ENCODE data around the gene RPL13A.
A peak's percentile ranks its signal among the peaks of the same experiment; 100 is the strongest.
"Not testable (repeated sequence)": the region's sequence is repeated elsewhere in the genome, so short reads cannot be mapped to it uniquely, and the experiment has no call there.

RPL13A gene

GRCh38 chr19:49487277-49488045 lies at the start of gene RPL13A:
Gene RPL13A, plus strand, starts transcription at chr19:49487608. Its CDS starts 22 bp downstream, at chr19:49487630.
- DNase-seq, result peak; percentile 98

DNA sequence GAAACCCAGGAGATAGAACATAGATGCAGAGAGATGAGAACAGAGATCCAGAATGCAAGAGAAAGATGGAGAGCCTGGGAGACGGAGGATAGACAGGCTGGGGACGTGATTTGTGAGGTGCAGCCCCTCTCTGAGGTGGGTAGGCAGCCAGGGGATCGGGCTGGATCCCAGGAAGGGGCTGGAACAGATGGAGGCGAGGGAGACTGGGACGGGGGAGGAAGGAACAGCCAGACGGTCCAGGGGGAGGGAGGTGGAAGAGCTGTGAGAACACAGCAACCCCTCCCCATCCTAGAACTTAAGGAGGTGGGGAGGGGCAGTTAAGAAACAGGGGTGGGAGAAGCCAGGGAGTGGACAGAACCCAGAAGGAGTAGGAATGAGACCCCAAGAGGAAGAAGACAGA lies 49.1 kb upstream of the RPL13A start:
- peak; percentile 16 for DNase-seq

DNA sequence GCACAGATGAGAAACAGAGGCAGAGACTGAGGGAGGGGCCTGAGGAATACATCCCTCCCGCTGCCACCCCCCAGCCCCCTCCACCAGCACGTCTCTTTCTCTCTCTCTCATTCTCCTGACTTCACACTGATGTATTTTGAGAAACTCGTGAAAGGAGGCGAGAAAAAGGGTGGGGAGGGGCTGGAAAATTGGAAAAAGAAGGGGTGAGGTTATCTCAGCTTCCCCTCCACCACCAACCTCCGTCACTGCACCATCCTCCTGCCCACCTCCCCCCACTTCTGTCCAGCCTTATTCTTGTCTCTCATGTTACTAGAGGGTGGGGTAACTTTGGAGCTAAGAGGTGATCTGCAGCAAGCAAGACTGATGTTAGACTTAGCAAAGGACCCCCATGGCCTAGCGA lies 47.6 kb upstream of the RPL13A start:
- no peak for DNase-seq

GRCh38 chr19:49440439-49441209 lies 46.8 kb upstream of the RPL13A start:
- DNase-seq, result no peak

DNA sequence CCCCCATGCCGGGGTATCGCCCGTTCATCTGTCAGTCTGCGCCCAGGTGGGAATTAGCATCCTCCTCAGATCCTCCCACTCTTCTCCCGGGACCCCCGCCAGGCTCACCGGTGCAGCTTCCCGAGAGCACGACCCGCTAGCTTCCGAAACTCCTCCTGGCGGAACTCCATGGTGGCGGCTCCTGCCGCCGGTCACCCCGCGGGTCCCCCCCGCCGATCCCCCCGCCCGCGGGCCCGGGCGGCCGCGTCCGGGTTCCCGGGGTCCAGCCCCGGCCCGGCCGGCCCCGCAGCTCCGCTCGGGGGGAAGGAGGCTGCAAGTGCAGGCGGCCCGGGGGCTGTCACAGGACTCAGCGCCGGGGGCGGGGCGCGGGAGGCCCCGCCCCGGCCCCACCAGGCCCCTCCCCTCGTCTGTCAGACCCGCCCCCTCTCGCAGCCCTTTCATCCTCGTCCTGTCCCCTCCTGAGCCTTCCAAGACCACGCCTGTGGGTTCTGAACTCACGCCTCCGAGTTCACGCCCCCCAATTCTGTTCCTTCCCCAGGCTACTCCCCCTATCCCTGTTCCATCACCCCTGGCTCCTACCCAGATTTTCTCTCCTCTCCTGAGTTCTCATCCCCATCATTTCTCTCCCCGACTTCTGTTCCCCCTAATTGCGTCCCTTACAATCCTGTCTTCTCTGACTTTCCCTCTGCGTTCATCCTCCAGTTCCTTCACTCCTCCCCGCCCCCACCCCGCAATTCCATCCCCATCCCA lies 46.0 kb upstream of the RPL13A start, which contains the start of gene SLC17A7:
TSS of gene SLC17A7 (minus strand) at position 318 of the 750 bp plus-strand sequence. CDS start at position 170, 148 bp downstream.
- peak; percentile 83 for DNase-seq

GRCh38 chr19:49441960-49442350 lies 45.5 kb upstream of the RPL13A start:
- no peak for DNase-seq

- peak; percentile 85 for DNase-seq
Measured at GRCh38 chr19:49442354-49442753, 45.1 kb upstream of the RPL13A start.

- peak; percentile 88 for DNase-seq
Measured at GRCh38 chr19:49442771-49443365, 44.5 kb upstream of the RPL13A start.

DNA sequence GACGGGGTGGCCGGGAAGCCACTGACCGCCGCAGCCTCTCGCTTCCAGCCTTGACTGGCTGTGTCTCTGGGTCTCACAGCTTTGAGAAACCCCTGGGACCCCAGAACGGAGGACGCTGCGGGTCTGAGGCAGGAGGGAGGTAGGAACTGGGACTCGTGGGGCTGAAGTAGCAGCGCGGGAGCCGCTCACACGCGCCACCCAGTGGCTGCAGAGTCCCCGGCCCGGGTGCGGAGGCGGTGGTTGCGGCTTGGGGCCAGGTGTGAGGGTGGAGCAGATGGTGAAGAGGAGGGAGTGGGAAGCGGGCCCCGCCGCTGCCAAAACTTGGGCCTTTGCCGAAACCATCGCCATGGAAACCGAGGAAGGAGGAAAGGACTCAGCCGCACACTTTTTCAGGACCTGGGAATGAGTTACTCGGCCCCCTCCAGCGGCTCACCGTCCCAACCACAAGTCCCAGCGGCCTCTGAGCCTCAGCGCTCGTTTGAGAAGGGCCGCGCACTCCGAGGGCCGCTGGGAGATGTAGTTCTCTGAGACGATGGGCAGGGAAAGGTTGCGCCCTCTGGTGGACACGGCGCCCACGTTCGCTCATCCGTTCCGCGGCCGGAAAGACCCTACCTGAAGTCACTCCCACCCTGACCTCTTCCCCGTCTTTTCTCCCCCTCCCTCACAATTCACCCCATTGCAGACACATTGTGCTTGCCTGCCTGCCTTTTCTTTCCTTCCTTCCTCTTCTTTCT lies 43.9 kb upstream of the RPL13A start:
- peak; percentile 95 for DNase-seq

DNA sequence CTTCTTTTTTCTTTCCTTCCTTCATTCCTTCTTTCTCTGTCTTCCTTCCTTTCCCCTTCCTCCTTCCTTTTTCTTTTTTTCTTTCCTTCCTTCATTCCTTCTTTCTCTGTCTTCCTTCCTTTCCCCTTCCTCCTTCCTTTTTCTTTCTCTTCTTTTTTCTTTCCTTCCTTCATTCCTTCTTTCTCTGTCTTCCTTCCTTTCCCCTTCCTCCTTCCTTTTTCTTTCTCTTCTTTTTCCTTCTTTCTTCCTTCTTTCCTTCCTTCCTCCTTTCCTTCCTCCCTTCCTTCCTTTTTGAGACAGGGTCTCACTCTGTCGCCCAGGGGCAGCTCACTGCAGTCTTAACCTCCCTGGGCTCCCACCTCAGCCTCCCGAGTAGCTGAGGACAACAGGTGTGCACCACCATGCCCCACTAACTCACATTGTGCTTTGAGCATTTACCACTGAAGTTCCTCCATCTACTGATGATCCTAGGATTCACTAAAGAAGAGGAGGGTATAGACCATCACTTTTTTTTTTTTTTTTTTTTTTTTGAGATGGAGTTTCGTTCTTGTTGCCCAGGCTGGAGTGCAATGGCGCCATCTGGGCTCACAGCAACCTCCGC lies 43.2 kb upstream of the RPL13A start:
- DNase-seq, result not testable (repeated sequence)

DNA sequence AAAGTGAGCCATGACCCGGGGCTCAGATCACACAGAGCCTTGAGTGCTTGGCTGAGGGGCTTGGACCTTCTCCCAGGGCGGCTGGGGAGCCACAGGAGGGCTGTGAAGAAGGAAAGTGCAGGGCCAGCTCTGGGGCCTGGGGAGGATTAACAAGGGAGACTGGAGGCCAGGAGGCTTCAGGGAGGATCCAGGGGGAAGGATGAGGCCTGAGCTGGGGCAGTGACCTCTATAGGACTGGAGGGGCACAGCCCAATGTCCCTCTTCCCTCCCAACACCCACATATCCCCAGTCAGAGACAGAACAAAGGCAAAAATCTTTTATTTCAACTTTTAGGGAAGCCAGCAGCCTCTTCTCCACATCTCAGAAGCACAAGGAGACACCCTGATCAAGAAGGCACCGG lies 41.4 kb upstream of the RPL13A start:
- DNase-seq, result no peak

DNA sequence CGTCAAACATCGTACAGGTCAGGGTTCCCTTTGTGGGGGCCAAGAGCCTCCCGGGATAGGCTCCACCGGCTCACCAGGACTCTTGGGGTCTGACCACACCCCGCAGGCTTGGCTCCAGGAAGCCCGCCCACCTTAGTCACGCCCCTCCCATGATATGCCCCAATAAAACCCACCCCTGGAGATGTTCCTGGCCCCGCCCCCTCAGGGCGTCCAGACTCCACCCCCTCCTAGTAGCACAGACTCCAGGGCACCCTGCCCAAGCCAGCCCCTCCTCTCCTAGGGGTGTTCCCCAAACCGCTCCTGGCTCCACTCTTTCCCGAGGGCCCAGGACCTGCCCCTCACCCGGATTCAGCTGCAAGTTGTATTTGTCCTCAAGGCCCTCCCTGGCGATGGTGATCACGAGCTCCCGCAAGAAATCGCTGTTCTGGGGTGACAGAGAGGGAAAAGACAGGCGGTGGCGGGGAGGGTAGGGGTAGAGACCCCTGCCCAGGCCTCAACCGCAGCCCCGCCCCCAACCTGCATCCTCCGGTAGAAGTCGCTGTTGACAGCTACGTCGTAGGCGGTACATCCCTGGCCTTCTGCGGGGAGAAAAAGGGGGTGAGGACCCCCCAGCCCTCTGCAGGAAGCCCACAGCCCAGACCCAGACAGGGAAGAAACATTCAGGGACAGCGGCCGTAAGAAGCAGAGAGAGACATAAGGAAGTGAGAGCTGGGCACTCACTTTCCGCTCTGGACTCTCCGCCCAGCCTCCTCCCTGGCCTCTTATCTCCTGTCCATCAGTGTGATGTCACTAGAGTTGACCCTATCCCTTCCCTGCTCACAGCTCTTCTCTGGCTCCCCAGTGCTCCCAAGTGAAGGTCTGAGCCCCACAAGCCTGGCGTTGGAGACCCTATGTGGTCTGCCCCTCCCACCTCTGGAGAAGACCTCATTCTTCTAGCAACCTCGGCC lies 39.6 kb upstream of the RPL13A start:
- no peak for DNase-seq

DNA sequence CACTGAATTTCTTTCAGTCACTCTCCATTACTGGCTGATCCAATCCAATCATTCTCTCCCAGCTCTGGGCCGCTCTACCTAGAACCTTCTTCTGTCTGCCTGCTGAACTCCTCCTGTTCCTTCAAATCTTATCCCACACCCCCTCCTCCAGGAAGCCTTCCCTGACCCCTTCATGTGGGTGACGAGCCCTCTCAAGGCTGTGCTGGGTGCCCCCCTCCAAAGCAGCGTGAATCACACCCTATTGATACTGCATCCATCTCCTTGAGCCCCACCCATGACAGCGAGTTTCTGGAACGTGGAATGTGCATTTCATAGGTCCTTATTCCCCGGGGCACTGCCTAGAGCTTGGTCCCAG lies 39.0 kb upstream of the RPL13A start:
- DNase-seq, result no peak

GRCh38 chr19:49450405-49450804 lies 37.0 kb upstream of the RPL13A start:
- no peak for DNase-seq

DNA sequence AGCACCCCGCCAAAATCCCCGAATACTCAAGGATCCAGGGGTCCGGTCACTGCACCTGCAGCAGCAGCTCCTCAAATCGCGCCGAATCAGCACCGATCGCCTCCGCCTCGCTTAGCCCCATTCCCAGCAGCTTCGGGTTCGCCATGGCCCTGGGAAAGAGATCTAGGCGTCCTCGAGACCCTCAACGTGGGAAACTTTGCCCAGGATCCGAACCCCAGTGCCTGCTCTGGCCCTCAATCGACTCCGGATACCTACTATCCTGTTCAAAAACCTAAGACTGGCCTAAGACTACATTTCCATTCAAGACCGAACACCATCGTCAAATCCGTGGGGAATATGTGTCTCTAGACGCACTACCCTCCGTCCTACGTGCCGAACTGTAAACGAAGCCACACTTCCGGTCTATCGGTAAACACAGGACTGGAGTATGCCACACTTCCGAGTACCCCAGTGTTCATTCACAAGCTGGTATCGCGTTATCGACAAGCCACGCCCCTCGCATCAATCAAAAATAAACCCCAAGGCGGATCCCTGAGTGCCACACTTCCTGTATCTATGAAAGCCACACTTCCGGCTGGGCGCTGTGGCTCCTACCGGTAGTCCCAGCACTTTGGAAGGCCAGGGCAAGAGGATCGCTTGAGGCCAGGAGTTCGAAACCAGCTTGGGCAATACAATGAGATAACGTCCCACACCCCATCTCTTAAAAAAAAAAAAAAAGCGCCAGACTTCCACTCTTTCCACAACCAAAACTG lies 35.8 kb upstream of the RPL13A start, which contains the start of gene PIH1D1:
TSS of gene PIH1D1 (minus strand) at position 385 of the 752 bp plus-strand sequence. CDS start at position 145, 240 bp downstream.
- DNase-seq, result peak; percentile 99

DNA sequence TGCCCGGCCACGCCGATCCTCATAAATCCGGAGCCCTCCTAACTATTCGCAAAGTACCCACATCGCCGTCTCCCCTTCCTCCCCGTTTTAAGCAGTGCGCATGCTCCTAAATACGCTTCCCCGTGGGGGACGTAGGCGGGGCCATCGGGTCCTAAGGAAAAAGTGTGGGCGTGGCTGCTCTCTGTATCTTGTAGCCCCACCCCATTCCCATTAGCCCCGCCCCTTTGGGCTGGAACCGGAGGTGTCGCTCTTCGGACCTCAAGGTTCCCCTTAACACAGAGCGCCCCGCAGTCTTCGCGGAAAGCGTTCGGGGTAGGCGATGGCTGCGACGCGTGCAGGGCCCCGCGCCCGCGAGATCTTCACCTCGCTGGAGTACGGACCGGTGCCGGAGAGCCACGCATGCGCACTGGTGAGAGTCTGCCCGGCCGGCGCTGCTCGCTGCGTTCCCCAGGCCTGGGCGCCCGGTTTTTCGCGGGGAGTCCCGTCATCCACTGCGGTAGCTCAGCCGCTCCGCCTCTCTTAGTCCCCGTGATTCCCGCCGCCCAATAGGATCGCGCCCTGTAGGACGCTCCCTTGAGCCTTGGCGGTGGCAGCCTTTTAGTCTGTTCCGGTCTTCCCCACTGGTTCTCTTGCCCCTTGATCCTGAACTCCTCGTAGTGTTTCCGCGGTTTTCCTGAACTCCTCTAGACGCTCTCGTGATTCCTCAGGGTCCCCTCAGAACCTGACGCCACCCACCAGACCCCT lies 34.2 kb upstream of the RPL13A start, which contains the start of gene ALDH16A1:
TSS of gene ALDH16A1 (plus strand) at position 213 of the 744 bp plus-strand sequence. CDS start at position 320, 107 bp downstream.
- peak; percentile 98 for DNase-seq

DNA sequence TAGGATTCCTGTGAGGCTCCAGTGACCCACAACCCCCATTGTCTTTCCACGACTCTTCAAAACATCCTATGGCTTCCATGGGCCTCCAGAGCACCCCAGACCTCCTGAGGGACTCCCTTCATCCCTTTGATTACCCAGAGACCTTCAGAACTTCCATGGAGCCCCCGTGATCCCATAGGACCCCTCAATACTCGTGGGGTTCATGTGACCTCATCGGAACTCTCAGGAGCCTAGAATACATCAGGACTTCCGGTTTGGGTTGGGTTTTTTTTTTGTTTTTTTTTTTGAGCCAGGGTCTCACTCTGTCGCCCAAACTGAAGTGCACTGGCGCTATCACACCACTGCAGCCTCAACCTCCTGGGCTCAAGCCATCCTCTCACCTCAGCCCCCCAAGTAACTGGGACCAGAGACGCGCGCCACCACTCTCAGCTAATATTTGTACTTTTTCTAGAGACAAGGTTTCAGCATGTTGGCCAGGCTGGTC lies 33.6 kb upstream of the RPL13A start:
- no peak for DNase-seq

DNA sequence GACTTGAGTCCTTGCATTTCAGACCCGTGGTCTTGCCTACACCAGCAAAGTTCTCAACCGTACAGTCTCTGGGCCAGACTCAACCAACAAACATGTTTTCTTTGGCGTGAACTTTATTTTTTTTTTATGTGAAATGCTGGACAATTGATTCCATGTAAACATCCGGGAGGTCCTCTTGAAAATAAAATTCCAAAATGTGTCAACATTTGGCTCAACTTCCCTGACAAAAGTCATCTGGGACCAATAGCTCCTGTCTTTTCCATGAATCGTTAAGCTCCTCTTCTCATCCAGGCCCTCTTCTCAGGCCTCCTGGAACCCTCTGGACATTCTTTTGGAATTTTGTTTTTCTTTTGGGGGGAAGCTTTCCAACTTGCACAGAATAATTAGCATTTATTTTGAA lies 31.6 kb upstream of the RPL13A start:
- DNase-seq, result no peak

GRCh38 chr19:49456326-49456725 lies 31.1 kb upstream of the RPL13A start:
- DNase-seq, result no peak
